ENCODE data around the gene C11orf58.

Gene C11orf58

DNA sequence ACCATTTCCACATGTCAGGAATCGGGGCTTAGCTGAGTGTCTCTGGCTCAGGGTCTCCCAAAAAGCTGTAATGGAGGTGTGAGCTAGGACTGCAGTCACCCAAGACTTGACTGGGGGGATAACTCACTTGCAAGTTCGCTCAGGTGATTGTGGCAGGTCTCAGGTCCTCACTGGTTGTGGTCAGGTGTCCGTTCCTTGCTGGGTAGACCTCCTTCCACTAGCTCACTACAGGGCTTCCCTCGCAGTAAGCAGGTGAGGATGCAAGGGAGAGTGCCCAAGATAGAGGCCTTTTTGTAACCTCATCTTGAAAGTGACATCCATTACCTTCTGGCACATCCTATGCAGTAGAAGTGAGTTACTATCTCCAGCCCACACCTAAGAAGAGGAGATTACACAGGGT, 29.5 kb downstream of the C11orf58 start:
- no peak for DNase-seq

DNA sequence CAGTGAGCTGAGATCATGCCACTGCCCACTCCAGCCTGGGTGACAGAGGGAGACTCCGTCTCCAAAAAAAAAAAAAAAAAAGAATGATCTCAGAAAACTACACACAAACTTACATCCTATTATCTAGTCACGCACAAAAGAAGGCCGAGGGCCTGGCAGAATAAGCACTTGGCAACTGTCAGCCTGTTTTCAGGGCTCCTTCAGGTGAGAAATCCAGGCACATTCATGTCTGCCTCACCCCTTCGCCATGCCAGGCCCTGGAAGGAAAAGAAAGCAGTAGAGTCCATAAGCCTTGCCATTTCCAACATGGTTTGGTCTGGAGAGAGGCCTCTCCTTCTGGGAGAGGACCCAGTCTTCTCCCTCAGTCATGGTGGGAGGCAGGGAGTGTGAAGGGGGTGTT, 30.9 kb downstream of the C11orf58 start:
- DNase-seq: no peak

DNA sequence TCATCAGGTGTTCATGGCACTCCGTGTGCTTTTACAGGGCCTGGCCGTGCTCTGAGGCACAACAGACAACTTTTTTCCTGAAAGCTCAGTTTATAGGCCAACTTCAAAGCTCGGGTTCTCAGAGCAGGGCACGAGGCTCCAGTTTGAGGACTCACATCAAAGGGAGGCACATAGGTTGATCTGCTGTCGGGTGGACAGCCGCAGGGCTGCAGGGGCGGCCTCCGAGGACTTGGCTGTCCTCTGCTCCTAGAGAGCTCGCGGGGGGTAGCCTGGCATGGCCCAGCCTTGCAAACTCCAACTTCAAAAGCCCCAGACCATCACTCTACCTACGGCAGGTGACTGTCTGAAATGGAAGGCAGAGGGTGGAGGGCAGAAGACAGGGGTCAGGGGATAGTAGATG, 31.6 kb downstream of the C11orf58 start:
- DNase-seq: no peak

DNA sequence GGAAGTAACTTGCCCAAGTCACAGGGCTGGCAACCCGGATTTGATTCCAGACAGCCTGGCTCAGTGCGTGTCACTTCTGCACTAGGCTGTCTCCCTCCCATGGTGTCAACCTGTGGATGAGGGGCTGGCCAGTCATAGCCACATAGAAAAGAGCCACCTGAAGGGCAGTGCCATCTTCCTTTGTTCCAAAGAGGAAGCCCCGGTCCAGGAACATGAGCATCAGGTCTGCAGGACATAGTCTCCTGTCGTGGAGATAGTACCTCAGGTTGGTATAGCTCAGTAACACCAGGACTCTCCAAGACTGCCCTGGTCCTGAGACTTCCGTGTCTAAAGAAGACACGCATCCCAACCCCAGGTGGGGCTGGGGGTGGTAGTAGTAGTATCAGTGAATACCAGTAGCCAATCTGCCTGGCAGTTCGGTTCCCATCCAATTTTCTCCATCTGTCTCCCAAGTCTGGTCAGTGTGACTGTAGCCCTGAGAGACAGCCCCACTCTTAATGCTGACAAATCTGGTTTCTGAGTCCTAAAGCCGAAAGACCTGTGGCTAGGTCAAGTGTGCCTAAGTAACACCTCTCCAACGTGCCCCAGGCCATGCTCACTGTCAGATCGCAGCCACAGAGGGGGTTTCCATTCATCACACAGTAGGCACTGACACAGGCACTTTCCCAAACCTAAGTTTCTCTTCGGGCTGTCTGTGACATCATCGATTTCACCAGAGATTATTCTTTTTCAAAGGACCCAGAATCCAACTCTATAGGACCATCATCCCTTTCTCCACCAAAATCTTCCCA, 33.1 kb downstream of the C11orf58 start:
- DNase-seq: no peak

DNA sequence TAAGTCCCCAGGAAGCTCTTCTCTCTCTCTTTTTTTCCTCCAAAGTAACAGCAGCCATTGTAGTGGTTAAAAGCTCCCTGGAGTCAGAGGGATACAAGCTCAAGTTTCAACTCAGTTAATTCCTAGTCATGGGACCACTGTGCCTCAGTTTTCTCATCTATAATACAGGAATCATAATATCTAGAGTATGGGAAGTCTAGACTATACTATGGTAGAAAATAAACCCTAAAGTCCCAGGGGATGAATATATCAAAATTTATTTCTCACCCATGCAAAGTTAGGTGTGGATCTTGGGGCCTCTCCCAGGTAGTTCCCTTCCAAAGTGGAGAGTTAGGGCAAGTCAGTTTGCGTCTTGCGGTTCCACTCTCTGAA, 33.7 kb downstream of the C11orf58 start:
- no peak for DNase-seq

DNA sequence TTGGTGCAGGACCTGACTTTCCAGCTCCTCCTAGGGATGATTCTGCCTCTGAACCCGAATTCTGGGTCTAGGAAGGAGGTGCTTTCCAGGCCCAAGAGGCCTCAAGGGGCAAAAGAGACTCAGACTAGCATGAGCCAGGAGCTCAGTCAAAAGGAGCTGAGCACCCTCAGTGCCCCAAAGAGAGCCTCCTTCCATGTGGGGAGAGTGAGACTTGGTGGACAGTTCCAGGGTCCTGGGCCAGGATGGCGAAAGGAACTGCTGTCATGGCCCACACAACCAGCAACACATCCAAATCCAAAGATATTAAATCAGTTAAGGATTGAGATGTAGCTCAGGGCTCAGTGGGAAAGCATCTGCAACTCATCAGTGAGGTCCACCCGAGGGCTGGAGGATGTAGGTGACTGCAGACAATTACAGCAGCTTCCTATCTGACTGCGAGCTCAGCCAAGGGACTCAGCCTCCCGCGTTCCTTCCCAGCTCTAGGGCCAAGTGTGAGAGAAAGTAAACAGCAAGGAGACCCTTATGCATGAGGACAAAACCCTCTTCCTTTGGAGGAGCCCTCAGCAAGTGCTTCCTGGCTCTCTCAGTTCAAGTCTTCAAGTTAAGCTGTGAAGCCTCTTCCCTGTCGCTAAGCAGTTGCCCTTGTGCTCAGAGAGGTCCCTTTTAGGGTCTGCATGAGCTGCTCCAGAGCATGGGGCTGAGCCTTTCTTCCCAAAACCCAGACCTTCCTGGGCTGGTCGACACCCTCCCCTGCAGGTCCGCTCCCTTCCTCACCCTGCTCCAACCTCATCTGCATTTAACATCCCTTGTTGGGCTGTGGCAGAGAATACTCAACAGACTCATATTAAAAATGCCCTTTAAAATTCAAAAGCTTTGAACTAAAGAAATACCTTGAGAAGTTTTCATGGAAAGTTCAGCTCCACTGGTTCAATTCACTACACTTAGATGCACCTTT, 35.8 kb downstream of the C11orf58 start:
- no peak for DNase-seq

DNA sequence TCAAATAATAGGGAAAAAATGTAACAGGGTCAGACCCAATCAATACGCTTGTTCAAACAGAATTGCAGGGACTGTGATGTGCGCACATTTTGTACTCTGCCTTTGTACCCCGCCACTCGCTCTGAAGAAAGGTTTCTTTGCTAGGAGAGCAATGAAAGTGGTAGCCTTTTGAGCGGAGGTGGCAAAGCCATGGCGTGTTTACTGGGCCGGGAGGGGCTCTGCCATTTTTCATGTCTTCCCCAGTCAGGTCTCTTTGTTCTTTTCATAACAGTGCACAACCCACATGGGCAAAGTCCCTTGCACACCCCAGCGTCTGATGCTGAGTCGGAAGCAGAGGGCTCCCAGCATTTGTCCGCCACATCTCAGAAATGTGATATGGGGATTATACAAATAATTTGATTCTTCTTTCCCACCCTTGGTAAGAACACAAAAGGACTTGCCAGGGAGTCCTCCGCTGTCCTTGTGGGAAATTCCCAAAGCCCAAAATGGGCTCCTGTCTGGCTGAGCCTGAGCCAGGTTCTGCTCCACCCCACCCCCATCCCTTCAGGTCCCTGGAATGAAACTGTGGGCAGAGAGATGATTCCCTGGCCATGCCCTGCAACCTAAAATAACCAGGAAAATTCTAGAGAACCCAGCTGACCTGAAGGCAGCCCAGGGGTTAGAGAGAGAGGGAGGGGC, 36.6 kb downstream of the C11orf58 start:
- DNase-seq: no peak

DNA sequence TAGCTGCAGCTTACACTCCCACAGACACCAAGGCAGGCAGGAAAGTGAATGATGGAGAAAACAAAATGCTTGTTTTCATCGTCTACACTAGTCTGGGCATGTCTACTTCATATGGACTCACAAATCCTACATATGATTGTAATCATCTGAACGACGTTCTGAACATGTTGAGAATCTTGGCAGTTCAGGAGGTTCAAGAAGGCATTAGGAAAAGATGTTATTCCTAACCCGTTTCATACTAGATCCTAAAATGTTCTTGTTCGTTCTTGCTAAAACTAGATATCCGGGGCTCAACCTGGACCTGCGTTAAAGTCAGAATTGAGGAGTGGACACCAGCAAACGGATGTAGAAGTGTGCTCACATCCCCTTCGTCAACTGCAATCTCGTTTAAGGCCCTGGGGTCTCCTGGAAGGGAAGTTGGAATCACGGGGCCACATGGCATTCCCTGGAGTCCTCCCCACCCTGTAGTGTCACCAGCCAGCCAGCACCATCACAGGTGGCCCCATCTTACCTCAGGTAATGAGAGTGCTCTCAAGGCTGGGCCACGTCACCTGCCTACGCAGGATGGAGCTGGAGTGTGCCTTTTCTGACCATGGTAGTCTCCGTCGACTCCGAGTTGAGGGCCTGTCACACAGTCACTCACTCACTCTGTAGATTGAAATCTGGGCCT, 37.3 kb downstream of the C11orf58 start:
- DNase-seq: no peak

DNA sequence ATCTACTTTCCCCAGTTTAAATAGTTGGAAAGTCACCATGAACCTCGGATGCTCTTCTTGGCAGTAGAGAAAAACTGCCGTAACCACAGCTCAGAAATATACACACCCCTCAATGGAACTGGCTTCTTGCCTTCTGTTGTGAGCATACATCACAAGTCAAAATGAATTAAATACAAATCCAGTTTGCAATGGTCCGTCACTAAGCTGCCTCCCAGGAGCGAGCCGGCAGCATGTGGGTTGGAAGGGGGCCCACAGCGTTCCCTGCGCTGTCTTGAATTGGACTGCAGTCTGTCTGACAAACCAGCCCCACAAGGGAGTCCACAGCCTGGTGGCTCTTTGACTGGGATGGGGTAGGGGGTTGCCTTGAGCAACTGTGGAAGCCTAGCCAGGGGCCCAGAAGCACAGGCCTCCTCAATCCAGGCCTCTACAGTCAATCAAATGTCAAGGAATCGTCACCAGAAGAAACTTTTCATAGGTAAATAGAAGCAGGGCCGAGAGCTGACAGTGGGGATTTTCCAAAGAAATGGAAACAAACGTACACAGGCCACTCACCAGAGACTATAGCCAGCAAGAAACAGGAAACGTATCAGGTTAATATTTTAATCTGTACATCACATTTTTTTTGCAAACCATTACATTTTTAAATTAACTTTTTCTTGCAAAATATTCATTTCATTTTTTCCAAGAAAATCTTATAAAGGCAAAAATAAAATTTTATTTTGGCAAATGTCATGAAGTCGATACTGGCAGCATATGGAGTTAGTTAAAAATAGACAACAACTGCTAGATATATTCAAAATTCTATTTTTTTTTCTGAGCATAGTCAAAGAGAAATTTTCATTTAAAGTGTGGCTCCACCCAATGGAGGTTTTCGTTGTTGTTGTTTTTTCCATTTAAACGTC, 38.5 kb downstream of the C11orf58 start:
- peak in 5 of 56 donors; percentile 11 to 28 (median 16) for DNase-seq

DNA sequence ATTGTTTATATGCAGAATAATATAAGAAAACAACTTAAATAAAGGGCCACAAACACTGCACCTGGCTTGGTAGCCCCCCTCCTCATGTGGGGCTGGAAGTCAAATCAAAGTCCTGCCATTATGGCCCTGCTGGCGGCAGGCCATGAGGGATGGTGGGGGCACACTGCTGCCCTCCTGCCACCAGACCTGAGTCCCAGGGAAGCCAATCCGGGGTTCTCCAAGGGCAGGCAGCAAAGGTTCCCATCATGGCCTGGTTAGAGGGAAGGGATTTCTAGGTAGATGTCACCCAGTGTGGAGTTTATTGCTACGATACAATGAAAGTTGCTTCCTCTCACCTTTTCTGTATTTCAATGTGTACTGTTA, 39.1 kb downstream of the C11orf58 start:
- no peak for DNase-seq

DNA sequence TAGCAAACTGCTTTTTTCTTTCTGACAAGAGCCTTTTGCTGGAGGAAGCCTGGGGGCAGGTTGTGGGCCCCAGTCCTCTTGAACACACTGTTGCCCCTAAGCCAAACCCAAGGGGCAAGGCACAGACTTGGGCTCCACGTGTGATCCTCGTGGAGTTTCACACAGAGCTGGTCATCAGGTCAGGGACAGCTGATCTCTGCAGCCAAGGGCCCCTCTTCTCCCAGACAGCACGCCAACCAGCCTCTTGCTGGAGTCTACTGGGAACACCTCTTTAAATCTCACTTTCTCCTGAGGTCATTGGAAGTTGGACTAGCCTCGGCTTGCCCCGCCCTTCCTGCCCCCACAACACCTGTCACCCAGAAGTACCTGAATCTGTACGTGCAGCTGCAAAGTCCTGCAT, 39.8 kb downstream of the C11orf58 start:
- no peak for DNase-seq

DNA sequence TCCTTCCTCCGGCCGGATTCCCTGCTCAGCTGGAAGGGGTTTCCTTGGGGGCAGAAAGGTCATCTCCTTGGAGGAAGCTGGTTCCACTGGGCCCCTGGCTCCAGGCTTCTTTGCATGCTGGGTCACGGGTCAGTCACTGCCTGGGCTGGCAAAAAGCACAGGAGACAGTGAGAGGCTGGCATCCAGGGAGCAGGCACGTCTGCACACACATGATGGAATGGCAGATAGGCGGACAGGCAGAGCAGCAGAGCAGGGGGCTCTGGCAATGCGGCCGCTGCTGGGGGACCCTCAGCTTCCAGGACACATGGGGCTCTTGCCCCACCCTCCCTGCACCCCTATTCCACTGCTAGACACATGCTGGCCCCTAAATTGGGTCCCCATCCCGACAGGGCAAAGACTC, 40.4 kb downstream of the C11orf58 start:
- DNase-seq: no peak

DNA sequence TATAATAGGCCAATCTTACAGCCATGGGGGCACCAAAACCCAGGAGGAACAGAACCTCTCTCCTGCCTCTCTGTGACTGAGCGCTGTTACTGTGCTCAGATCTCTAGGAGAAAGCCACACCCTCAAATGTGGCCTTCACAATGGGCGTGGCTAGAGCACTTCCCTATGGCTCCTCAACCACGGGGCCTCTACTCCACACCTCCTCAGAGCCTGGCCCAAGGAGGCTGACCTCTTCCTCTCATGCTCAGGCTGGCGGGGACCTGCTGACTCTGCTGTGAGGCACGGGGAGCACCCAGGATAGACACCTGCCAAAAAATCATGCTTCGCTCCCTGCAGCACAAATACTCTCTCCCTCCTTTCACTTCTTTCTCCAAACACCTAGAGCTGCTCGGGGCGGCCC, 41.0 kb downstream of the C11orf58 start:
- no peak for DNase-seq

DNA sequence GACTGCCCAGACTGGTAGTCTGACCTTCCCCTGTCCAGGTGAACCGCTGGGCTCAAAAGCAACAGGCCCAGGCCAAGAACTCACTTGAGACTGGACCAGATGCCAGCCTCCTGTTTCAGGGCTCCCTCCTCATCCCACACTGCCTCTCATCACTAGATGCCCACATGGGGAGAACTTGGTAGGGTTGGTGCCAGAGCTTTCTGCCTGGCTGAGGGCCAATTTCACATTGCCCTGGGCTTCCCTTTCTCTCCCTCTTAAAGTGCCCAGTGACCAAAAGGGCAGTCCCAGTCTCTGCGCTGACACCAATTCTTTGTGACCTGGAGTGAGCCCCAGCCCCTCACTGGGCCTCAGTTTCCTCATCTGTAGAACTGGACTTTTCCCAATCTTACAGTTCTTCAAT, 41.7 kb downstream of the C11orf58 start:
- no peak for DNase-seq

DNA sequence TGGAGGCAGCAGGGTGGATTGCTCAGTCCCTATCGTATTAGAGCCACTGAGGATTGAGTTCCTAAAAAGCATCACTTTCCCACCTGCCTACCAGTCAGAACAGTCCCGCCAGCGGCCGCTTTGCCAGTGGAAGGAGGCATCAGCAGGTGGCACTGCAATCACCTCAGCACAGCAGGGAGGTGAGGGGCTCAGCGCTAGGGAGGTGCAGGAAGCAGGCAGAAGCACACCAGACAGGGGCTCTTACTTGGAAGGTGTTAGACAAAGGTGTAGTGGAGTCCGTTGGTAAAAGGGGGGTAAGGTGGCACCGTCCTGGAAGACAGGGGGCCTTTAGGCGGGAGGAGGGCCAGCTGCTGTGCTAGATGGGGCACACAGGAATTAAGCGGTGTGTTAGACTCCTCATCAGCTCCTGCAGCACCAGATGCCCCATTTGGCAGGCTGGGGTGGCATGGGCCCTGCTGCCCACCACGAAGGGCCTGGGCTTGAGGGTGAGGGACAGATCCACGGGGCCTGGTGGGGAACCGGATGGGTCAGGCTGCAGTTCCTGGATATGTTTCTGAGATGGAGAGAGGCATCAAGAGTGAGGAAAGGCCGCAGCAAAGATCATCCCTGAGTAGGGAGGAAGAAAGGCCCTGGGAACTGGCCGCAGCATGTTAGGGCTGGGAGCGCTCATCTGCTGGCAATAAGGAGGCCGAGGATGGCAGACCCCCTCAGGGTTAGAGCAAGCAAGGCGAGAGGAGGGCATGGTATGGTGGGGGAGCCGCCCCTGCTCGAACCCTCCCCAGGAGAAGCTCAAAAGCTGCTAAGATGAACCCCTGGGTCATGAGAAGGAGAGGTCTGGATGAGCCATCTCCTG, 42.5 kb downstream of the C11orf58 start:
- no peak for DNase-seq

DNA sequence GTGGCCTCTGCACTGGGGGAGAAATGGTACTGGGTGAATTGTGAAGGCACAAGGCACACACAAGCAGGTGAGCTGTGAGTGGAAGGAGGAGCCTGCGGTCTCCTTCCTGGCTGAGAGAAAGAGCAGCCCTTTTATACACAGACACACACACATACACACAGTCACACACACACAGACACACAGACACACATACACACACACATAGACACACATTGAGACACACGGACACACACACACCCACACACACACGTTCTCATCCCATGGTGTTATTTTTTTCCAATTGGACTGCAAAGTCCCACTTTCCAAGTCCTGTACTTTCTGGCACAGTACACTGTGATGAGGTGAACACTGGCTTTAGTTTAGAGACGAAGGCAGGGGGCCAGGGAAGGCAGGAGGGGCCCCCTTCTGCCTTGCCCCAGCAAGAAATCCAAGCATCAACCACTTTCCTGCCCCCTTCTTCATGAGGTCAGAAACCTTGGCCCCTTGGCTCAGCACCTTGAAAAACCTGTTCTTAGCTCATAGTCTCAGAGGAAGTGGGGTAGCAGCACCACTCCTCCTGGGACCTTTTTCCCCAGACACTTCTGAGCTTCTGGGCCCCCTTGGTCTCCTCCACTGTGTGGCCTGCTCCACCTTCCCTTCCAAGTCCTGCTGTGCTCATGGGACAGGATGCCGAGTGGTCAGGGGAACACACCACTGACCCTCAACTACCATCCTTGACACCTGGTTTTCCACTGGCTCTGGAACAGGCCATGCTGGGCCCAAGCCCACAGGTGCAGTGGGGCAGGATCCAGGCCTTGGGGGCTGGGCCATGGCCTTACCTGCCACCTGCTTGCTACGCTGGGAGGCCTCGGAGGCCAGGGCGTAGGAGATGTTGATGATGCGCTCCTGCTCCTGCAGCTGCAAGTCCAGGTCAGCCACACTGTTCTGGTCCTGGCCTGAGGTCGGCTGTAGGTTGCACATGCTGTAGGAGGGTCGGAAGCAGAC, 43.8 kb downstream of the C11orf58 start:
- no peak for DNase-seq

DNA sequence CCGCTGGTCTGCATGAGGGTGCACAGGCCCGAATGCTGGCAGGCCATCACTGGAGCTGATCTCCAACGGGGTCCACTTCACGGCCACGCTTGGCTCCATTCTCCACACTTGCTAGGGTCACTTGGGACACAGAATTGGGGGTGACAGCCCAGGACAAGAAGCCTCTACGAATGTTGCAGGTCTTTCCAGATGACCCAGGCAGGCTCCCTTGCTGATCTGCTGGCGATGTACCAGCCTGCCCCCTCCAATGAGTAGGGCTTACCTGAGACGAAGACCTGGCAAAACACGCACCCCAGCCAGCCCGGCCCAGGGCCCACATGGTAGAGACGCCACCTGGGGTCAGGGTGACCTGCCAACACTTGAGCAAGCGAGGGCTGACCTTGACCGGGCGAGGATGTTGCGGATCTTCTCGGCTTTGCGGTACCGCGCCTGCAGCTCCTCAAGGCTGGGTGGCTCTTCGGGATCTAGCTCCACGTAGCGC, 44.9 kb downstream of the C11orf58 start:
- no peak for DNase-seq

DNA sequence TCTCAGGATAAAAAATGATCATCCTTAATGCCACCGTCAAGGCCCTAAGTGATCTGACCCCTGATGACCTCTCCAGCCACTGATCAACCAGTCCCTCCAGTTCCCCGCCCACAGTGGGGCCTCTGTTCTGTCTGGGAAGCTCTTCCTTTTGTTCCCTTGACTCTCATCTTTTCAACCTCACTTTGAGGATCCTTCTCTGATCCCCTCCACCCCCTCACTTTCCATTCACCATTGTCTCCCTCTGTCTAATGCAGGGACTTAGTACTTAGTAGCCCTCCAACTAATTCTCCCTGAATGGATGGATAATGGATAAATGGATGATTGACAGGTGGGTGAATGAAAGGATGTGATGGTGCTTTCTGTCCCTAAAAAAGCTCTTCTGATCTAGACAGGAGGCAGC, 45.6 kb downstream of the C11orf58 start:
- no peak for DNase-seq

All from amygdala (tissue), 56 donors.